ENCODE data around the gene ALG5.

The ALG5 gene

DNA sequence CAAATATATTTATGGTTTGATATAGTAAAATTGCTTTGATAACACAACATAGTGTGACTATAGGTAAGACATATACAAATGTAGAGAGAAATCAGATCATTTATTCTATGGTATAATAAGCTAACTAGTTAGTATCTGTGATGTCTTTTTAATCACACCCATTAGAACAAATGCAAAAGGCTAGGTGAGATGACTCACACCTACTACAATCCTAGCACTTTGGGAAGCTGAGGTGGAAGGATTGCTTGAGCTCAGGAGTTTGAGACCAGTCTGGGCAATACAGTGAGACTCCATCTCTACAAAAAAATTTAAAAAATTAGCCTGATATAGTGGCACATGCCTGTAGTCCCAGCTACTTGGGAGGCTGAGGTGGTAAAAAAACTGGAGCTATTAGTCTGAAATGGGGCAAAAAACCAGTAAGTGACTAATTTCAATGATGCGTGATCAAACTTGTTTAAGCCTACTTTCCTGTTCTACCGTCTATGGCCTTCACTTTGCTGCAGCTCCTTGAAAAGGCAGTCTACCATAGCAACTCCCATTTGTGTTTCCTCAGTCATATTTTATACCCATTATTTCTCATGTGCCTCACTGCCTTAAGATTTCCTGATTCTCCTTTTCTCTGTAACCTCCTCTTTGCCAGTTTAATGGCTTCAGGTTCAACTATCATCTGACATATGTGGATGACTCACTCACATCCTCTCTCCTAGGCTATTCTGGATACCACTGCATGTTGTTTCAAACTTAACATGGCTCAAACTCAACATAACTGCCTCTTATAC, 12.5 kb downstream of the ALG5 start:
- TF ChIP-seq CTCF (conservative IDR thresholded peaks at IDR 0.05; ENCODE audit: low read depth, low read length) = no peak
- DNase-seq (ENCODE audit: low read depth) = peak; percentile 65
- H3K4me3 ChIP-seq (ENCODE audit: low read depth, low read length) = no peak overlapping the region

GRCh38 chr13:36981156-36981743, 17.9 kb downstream of the ALG5 start:
- peak; percentile 58 for TF ChIP-seq CTCF (conservative IDR thresholded peaks at IDR 0.05; ENCODE audit: low read depth, low read length)
- peak; percentile 85 for DNase-seq (ENCODE audit: low read depth)
- no peak overlapping the region for H3K4me3 ChIP-seq (ENCODE audit: low read depth, low read length)

GRCh38 chr13:36979361-36980050, 19.6 kb downstream of the ALG5 start:
- no peak for TF ChIP-seq CTCF (conservative IDR thresholded peaks at IDR 0.05; ENCODE audit: low read depth, low read length)
- H3K4me3 ChIP-seq (ENCODE audit: low read depth, low read length) = no peak overlapping the region
- peak; percentile 60 for DNase-seq (ENCODE audit: low read depth)

GRCh38 chr13:36975172-36975571, 24.0 kb downstream of the ALG5 start:
- no peak for DNase-seq (ENCODE audit: low read depth)
- H3K4me3 ChIP-seq (ENCODE audit: low read depth, low read length) = no peak overlapping the region
- no peak for TF ChIP-seq CTCF (conservative IDR thresholded peaks at IDR 0.05; ENCODE audit: low read depth, low read length)

GRCh38 chr13:36973621-36974295, 25.4 kb downstream of the ALG5 start:
- TF ChIP-seq CTCF (conservative IDR thresholded peaks at IDR 0.05; ENCODE audit: low read depth, low read length) = no peak
- H3K4me3 ChIP-seq (ENCODE audit: low read depth, low read length) = no peak overlapping the region
- DNase-seq (ENCODE audit: low read depth) = no peak

- H3K4me3 ChIP-seq (ENCODE audit: low read depth, low read length) = no peak overlapping the region
- DNase-seq (ENCODE audit: low read depth) = no peak
- no peak for TF ChIP-seq CTCF (conservative IDR thresholded peaks at IDR 0.05; ENCODE audit: low read depth, low read length)
These were observed 26.1 kb downstream of the ALG5 start for GRCh38 chr13:36973009-36973408.

Measured in choroid plexus epithelial cell (primary cell).